Activated CD4-positive, alpha-beta T cell treated with anti-CD3 and anti-CD28 coated beads, Interleukin-2, amount 50 U/mL, for 24 hours (primary cell): ENCODE results near the gene FOCAD.

ENCODE experiments used
- DNase-seq, 2 donors: peaks; one replicate each; pipeline ENCODE4 v3.0.0-alpha.2; 2020; ENCODE audit warnings: low read depth in 1 of 2, low spot score in 1 of 2

Gene FOCAD

GRCh38 chr9:20786807-20787206, 102.7 kb downstream of the FOCAD start:
- no peak for DNase-seq

GRCh38 chr9:20788526-20789451, 104.7 kb downstream of the FOCAD start:
- DNase-seq = no peak

- DNase-seq = no peak
Measured at GRCh38 chr9:20790721-20791120, 106.7 kb downstream of the FOCAD start.

GRCh38 chr9:20791682-20792081, 107.6 kb downstream of the FOCAD start:
- DNase-seq = no peak

GRCh38 chr9:20804489-20805250, 120.6 kb downstream of the FOCAD start:
- DNase-seq = no peak

GRCh38 chr9:20805766-20806165, 121.7 kb downstream of the FOCAD start:
- no peak for DNase-seq

- no peak for DNase-seq
Measured at GRCh38 chr9:20808002-20808401, 123.9 kb downstream of the FOCAD start.

- DNase-seq = no peak
Measured at GRCh38 chr9:20811872-20812271, 127.8 kb downstream of the FOCAD start.

GRCh38 chr9:20815923-20816703, 132.1 kb downstream of the FOCAD start:
- no peak for DNase-seq

- no peak for DNase-seq
Measured at GRCh38 chr9:20823051-20823450, 139.0 kb downstream of the FOCAD start.

- no peak for DNase-seq
Measured at GRCh38 chr9:20831028-20831427, 147.0 kb downstream of the FOCAD start.

- no peak for DNase-seq
Measured at GRCh38 chr9:20832775-20833174, 148.7 kb downstream of the FOCAD start.

- no peak for DNase-seq
Measured at GRCh38 chr9:20835377-20836286, 151.6 kb downstream of the FOCAD start.

GRCh38 chr9:20837166-20837565, 153.1 kb downstream of the FOCAD start:
- DNase-seq = no peak

- no peak for DNase-seq
Measured at GRCh38 chr9:20838218-20838617, 154.2 kb downstream of the FOCAD start.

GRCh38 chr9:20844916-20845315, 160.9 kb downstream of the FOCAD start:
- DNase-seq = no peak

- DNase-seq = no peak
Measured at GRCh38 chr9:20848490-20848889, 164.4 kb downstream of the FOCAD start.

GRCh38 chr9:20853866-20854265, 169.8 kb downstream of the FOCAD start:
- no peak for DNase-seq

- no peak for DNase-seq
Measured at GRCh38 chr9:20854444-20854843, 170.4 kb downstream of the FOCAD start.

- DNase-seq = no peak
Measured at GRCh38 chr9:20863945-20864344, 179.9 kb downstream of the FOCAD start.
